ENCODE data around the gene MYH15. TPM values are rescaled to one million over a fixed set of nuclear protein-coding genes. Genes with fewer than 3 reads are reported as not detected.

MYH15 gene
- total RNA-seq, 1 experiment from 2014 or later: not detected

DNA sequence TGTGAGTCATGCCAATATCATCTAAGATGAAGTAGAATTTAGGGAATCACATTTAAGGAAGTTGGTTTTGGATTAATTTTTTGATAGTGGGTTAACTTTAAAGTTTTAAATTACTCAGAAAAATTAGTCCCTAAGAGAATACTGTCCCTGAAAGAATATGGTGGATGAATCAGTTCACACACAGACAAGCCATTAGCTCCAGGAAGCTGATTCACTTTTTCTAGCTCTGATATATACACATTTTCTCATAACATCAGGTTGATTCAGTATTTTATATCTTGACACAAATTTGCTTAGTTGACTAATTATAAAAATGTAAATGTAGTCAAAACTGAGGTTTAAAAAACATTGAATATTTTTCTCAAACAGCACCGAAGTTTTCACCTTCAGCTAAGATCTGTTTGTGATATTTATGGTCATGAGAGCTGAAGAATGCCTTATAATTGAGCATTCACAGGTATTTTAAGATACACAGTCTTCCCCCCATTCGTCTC lies 55.1 kb downstream of the MYH15 start:
- Histone ChIP-seq H3K27me3 (no peaks in the 10 kb centered on the region), H3K36me3 (no peaks in the 10 kb centered on the region), H3K4me3 (no peak overlapping the region), H3K9me3 (no peaks in the 10 kb centered on the region)
- no peak for DNase-seq

DNA sequence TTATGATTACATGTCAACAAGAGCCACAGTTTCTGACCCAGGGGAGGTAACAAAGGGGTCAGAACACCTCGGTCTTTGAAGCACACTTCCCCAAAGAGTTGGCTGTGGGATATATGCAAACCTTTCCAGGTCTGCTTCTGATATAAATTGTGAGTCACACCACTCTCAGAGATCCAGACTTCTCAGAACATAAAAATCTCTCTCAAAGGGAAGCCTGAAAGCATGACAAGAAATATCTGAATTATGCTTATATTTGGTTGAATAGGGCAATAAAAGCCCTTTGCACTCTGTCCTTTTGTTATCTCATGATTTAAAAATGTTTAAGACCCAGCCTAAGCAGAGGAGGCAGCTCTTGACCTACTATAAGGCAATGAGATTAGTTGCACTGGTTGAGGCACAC lies 56.8 kb downstream of the MYH15 start:
- H3K9me3 ChIP-seq: peaks cover 5% of the 10 kb centered on the region; the same call in 1 of the 2 replicates
- no peaks in the 10 kb centered on the region for H3K27me3 ChIP-seq
- DNase-seq: no peak

DNA sequence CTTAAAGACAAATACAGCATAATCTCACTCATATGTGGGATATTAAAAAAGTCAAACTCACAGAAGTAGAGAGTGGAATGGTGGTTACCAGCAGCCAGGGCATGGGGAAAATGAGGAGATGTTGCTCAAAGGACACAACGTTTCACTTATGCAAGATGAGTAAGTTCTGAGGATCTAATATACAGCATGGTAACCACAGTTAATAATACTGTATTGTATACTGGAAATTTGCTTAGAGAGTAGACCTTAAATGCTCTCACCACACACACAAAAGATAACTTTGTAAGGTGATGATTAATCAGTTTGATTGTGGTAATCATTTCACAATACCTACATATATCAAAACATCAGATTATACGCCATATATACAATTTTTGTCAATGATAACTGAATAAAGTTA lies 60.0 kb downstream of the MYH15 start:
- no peak for DNase-seq
- peaks cover 24% of the 10 kb centered on the region for H3K9me3 ChIP-seq
- H3K4me3 ChIP-seq: no peak overlapping the region
- H3K27me3 ChIP-seq: no peaks in the 10 kb centered on the region
- H3K36me3 ChIP-seq: no peaks in the 10 kb centered on the region

More for the DNA sequence above, 56.8 kb downstream of the MYH15 start:
- H3K36me3 ChIP-seq: no peaks in the 10 kb centered on the region
- no peak overlapping the region for H3K4me3 ChIP-seq

DNA sequence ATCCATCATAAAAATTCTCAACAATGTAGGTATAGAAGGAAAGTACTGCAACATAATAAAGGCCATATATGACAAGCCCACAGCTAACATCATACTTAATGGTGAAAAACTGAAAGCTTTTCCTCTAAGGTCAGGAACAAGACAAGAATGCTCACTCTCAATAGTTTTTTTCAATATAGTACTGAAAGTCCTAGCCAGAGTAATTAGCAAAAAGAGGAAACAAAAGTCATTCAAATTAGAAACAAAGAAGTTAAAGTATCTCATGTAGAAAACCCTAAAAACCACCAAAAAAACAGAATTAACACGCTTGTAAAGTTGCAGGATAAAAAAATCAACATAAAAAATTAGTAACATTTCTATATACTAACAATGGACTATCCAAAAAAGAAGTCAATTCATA lies 61.8 kb downstream of the MYH15 start:
- no peak for DNase-seq
- peaks cover 24% of the 10 kb centered on the region for H3K9me3 ChIP-seq

DNA sequence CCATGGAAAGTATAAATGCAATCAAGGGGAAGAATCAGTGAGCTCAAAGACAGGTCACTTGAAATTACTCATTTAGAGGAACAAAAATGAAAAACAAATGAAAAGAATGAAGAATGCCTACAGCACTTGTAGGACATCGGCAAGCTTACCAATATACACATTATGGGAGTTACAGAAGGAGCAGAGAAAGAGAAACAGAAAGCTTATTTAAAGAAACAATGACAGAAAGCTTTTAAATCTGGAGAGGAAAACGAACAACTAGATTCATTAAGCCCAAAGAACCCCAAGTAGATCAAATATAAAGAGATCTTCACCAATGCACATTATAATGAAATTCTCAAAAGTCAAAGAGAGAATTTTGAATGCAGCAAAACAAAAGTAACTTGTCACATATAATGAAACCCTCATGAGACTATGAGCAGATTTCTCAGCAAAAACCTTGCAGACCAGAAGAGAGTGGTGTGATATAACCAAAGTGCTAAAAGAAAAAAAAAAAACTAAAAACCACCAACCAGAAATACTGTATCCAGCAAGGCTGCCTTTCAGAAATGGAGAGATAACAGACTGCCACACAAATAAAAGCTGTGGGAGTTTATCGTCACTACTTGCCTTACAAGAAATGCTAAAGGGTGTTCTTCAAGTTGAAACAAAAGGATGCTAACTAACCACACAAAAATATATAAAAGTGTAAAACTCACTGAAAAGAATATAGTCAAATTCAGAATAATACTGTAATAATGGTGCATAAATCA lies 63.1 kb downstream of the MYH15 start:
- no peaks in the 10 kb centered on the region for H3K36me3 ChIP-seq
- no peak for DNase-seq
- no peak overlapping the region for H3K4me3 ChIP-seq
- no peaks in the 10 kb centered on the region for H3K27me3 ChIP-seq
- H3K9me3 ChIP-seq: peaks cover 24% of the 10 kb centered on the region

More for the DNA sequence above, 61.8 kb downstream of the MYH15 start:
- Histone ChIP-seq H3K27me3 (no peaks in the 10 kb centered on the region), H3K36me3 (no peaks in the 10 kb centered on the region), H3K4me3 (no peak overlapping the region)

DNA sequence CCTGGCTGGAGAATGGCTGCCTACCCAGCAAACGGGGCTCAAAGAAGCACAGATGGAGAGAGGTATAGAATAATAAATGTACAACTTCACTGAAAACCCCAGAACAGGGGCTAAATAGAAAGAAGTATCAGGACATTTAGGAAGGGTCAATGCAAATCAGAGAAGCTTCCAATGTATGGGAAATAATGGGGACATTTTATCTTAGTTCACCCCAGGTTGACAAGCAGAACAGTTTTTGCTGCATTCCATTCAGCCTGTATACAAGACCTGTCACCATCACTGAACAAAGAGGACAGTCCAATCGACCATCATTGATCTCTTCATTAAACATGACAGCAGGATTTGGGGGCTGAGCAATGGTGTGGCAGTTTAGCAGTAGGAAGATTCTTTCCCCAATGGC lies 68.1 kb downstream of the MYH15 start:
- no peak overlapping the region for H3K4me3 ChIP-seq
- H3K9me3 ChIP-seq: peaks cover 7% of the 10 kb centered on the region
- DNase-seq: no peak
- no peaks in the 10 kb centered on the region for H3K27me3 ChIP-seq
- no peaks in the 10 kb centered on the region for H3K36me3 ChIP-seq

DNA sequence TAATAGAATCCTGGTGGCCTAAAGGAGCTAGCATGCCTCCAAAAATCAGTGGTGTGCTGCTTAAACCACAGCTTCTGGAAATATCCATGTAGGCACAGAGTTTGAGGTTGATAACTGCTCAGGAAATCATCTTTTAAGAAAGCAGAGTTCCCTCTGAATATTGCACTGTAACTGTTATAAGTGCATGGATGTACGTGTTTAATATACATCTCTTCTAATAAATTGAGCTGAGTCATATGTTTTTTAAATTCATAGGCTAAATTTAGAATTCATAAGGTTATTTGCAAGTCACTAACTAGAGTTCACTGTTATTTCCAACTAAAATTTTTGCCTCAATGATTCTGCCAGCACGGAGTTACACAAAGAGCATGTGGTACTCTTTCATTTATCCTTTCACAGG lies 68.9 kb downstream of the MYH15 start:
- Histone ChIP-seq H3K36me3 (no peaks in the 10 kb centered on the region), H3K4me3 (no peak overlapping the region), H3K27me3 (no peaks in the 10 kb centered on the region), H3K9me3 (no peaks in the 10 kb centered on the region; the same call in 1 of the 2 replicates)
- DNase-seq: no peak

DNA sequence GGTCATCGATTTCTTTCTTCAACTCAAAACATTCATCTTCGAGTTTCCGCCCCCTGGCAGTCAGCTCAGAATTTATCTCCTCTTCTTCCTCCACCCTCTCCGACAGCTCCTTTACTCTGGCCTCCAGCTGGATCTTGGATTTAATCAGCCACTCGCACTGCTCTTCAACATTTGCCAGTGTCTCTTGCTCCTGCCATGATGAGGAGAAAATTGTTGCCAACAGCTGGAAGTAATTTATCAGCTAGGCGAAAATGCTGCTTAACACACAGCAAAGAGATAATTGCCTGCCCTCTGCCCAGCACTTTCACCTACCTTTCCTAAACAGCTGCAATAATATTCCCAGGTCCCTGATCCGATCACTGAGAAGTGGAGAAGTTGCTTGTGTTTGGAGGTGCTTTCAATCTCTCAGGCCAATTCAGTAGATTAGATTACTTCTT lies 69.3 kb downstream of the MYH15 start:
- DNase-seq: no peak
- Histone ChIP-seq H3K36me3 (no peaks in the 10 kb centered on the region), H3K27me3 (no peaks in the 10 kb centered on the region), H3K9me3 (no peaks in the 10 kb centered on the region; the same call in 1 of the 2 replicates), H3K4me3 (no peak overlapping the region)

DNA sequence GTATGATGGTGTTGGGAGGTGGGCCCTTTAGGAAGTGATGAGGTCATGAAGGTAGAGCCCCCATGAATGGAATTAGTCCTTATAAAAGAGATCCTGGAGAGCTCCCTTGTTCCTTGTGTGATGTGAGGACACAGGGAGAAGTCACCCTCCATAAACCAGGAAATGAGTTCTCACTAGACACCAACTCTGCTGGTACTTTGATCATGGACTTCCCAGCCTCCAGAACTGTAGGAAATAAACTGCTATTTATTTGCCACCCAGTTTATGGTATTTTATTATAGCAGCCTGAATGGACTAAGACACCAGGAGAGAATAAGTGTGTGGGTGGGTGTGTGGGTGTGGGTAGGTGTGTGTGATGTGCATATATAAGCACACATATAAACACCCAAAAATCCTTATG lies 71.9 kb downstream of the MYH15 start:
- no peak for DNase-seq
- no peak overlapping the region for H3K4me3 ChIP-seq
- H3K9me3 ChIP-seq: no peaks in the 10 kb centered on the region; the same call in 1 of the 2 replicates
- H3K36me3 ChIP-seq: no peaks in the 10 kb centered on the region
- no peaks in the 10 kb centered on the region for H3K27me3 ChIP-seq

DNA sequence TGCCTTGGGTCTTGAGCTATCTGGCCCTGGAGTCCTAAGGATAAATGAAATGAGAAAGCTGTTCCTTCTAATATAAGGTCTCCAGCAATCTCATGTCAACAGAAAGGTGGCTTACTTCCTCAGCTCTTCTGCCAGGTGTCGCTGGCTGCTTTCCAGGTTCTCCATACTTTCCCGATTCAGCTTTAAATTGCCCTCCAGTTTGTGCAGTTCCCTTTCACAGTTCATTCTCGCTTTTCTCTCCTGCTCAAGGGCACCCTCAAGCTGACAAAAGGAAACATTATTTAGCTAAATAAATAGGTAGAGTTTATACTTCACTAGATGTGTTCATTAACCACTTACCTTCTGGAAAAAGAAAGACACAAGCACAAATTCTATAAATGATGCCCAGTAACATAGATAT lies 73.0 kb downstream of the MYH15 start:
- no peaks in the 10 kb centered on the region for H3K27me3 ChIP-seq
- no peak overlapping the region for H3K4me3 ChIP-seq
- no peaks in the 10 kb centered on the region; the same call in 1 of the 2 replicates for H3K9me3 ChIP-seq
- DNase-seq: no peak
- H3K36me3 ChIP-seq: no peaks in the 10 kb centered on the region

DNA sequence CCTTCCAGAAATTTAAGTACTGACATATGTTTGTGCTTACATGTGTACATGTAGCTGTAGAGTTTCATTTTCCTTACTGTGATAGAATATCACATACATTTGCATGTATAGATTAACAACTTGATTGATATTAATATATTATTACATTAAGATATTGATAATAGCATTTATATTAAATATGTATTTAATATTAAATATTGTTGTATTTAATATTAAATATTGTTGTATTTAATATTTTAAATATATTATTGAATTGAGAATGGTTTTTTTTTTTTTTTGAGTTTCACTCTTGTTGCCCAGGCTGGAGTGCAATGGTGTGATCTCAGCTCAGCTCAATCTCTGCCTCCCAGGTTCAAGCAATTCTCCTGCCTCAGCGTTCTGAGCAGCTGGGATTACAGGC lies 76.5 kb downstream of the MYH15 start:
- no peak overlapping the region for H3K4me3 ChIP-seq
- no peaks in the 10 kb centered on the region for H3K36me3 ChIP-seq

DNA sequence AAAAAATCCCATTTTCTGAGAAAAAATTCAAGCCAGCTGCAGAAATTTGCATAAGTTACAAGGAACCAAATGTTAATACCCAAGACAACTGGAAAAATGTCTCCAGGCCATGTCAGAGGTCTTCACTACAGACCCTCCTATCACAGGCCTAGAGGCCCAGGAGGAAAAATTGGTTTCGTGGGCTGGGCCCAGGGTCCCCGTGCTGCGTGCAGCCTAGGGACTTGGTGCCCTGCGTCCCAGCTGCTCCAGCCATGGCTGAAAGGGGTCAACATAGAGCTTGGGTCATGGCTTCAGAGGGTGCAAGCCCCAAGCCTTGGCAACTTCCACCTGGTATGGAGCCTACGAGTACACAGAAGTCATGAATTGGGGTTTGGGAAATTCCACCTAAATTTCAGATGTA lies 78.0 kb downstream of the MYH15 start:
- Histone ChIP-seq H3K4me3 (no peak overlapping the region), H3K9me3 (no peaks in the 10 kb centered on the region; the same call in 1 of the 2 replicates), H3K36me3 (no peaks in the 10 kb centered on the region), H3K27me3 (no peaks in the 10 kb centered on the region)
- no peak for DNase-seq

More for the DNA sequence above, 76.5 kb downstream of the MYH15 start:
- no peaks in the 10 kb centered on the region; the same call in 1 of the 2 replicates for H3K9me3 ChIP-seq
- no peak for DNase-seq
- H3K27me3 ChIP-seq: no peaks in the 10 kb centered on the region

DNA sequence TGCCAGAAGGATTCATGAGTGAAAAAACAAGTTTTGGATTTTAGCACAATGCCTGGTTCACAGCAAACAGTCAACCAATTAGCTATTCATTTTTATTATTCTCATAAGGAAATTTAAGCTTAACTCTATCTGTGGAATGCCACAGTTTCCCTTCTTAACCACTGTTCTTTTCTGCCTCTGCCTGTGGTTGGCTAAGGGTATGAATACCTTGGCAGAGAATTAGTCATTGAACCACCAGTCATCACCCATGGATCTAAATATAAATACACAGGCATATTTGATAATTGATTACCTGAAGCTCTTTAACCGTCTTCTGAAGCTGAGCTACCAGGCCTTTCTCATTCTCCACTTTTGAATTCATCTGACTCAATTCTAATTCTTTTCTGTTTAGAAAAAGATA lies 79.9 kb downstream of the MYH15 start:
- Histone ChIP-seq H3K4me3 (no peak overlapping the region), H3K9me3 (no peaks in the 10 kb centered on the region; the same call in 1 of the 2 replicates), H3K27me3 (no peaks in the 10 kb centered on the region), H3K36me3 (no peaks in the 10 kb centered on the region)
- no peak for DNase-seq

DNA sequence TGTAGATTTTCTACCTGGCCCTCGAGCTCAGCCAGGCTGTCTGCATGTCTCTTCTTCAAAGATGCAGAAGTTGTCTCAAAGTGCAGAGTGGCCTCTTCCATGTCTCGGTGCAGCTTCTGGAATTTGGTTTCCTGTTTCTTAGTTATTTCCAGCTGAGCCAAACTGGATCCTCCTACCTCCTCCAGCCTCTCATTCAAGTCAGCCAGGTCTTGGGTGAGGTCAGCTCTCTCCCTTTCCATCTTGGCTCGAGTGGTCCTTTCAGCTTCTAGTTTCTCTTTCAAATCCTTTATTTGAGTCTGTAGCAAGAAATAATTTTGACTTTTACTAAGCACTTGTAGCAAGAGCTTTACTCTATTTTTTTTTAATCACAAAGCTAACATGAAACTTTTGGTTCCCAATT lies 81.8 kb downstream of the MYH15 start:
- peak; percentile 9 for DNase-seq
- H3K36me3 ChIP-seq: no peaks in the 10 kb centered on the region
- H3K27me3 ChIP-seq: no peaks in the 10 kb centered on the region
- no peak overlapping the region for H3K4me3 ChIP-seq
- no peaks in the 10 kb centered on the region for H3K9me3 ChIP-seq

DNA sequence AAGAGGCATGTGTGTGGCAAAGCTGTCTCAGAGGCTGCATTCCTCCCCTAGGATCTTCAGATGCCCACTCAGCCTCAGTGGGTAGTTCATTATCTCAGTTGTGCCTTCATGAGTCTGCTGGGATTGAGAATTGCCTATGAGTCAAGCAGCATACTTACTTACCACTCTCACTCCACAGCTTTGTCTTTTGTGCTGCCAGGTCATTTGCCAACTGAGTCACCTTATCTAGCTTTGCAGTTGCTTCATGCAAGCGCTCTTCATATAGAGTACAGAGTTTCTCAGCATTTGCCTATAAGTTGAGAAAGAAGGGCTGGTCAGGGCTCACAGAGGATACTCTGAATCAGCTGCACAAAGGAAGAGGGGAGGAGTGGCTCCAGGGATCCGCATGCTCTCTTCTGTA lies 89.5 kb downstream of the MYH15 start:
- Histone ChIP-seq H3K27me3 (no peaks in the 10 kb centered on the region), H3K36me3 (no peaks in the 10 kb centered on the region), H3K4me3 (no peak overlapping the region), H3K9me3 (no peaks in the 10 kb centered on the region)
- peak; percentile 83 for DNase-seq

DNA sequence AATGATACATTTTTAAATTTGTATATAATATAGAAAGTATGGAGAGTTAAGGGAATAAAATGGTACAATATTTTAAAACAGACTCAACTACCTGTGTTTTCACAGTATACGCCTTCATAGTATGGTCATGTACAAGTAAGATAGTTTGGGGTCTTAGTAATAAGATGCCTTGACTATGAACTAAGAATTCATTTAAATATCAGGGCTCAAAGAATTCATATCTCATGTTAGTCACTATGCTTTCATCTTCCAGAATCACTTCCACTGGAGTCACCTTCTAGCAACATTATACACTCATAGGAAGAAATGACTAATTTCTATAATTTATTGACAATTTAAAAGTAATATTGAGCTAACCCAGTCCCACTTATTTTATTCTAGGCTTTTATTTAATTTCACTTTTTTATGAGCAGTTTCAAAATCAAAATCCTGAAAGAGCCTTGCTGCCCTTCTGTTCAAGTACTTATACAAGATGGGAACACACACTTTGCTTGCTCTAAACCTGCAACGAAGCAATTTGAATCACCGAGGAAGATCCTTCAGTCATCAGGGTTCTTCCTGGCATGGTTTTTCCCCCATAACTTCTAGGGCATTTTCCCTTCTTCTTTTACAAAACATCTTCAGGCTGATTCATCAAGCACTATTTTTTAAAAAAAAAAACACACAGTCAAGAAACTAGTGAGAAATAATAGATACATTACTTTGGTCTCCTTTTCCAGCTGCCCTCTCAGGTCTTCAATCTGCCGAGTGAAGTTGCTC lies 94.1 kb downstream of the MYH15 start:
- Histone ChIP-seq H3K4me3 (no peak overlapping the region), H3K9me3 (no peaks in the 10 kb centered on the region), H3K36me3 (no peaks in the 10 kb centered on the region), H3K27me3 (no peaks in the 10 kb centered on the region)
- DNase-seq: no peak

DNA sequence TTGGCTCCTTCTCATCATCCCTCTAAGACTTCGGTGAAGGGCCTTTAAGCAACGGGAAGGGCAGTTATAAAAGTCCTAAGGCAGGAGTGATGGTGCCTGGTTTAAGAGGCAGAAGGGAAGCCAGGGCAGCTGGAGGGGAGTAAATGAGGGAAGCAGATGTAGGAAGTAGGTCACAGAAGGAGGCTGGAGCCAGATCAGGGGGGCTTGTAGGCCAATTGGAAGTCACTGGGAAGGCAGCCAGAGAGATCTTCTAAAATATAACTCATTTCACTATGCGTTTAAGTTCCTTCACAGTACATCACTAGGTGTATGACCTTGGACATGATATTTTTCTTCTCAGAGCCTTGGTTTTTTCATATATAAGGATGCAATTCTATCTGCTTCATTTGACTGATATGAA lies 94.7 kb downstream of the MYH15 start:
- H3K4me3 ChIP-seq: no peak overlapping the region
- no peaks in the 10 kb centered on the region for H3K27me3 ChIP-seq
- no peak for DNase-seq
- H3K36me3 ChIP-seq: no peaks in the 10 kb centered on the region
- no peaks in the 10 kb centered on the region for H3K9me3 ChIP-seq
